Loucy (cell line): ENCODE data around the gene OR2AG1.

Source experiments
- H2AFZ ChIP-seq: fragments of 200-600 bp; sonication (generic); 2 replicates; pipeline ENCODE4 v1.6.0; 2016; ENCODE audit warnings: antibody characterized with exemption, mild to moderate bottlenecking, low read length, moderate library complexity
- H3F3A ChIP-seq: fragments of 200-600 bp; 2 replicates; pipeline ENCODE4 v1.6.0; 2016; ENCODE audit warnings: antibody characterized with exemption, low read depth, mild to moderate bottlenecking
- H3K27me3 ChIP-seq: fragments of 200-600 bp; sonication (generic); 2 replicates; pipeline ENCODE4 v1.6.1; 2014; ENCODE audit warnings: low read length, mild to moderate bottlenecking; ENCODE audit not compliant: insufficient read depth, poor library complexity, severe bottlenecking
- H3K36me3 ChIP-seq: fragments of 200-600 bp; sonication (generic); 2 replicates; pipeline ENCODE4 v1.6.1; 2016; ENCODE audit warnings: low read length; ENCODE audit not compliant: insufficient read depth
- H3K4me1 ChIP-seq: fragments of 200-600 bp; sonication (generic); 2 replicates; pipeline ENCODE4 v1.5.1; 2014; ENCODE audit warnings: low read length, mild to moderate bottlenecking; ENCODE audit not compliant: insufficient read depth, poor library complexity, severe bottlenecking
- H3K4me2 ChIP-seq: fragments of 200-600 bp; sonication (generic); 2 replicates; pipeline ENCODE4 v1.6.0; 2014; ENCODE audit warnings: antibody characterized with exemption, low read length, low read depth, mild to moderate bottlenecking; ENCODE audit not compliant: poor library complexity, severe bottlenecking
- H3K4me3 ChIP-seq: fragments of 200-600 bp; sonication (generic); 2 replicates; pipeline ENCODE4 v1.5.1; 2014; ENCODE audit warnings: low read length, mild to moderate bottlenecking, mixed read lengths; ENCODE audit not compliant: poor library complexity, severe bottlenecking
- H3K79me2 ChIP-seq: fragments of 200-600 bp; sonication (generic); 2 replicates; pipeline ENCODE4 v1.6.1; 2014; ENCODE audit warnings: low read length; ENCODE audit not compliant: insufficient read depth
- H3K9ac ChIP-seq: fragments of 200-600 bp; sonication (generic); 2 replicates; pipeline ENCODE4 v1.6.0; 2014; ENCODE audit warnings: mild to moderate bottlenecking, low read depth, low read length, moderate library complexity; ENCODE audit not compliant: poor library complexity, severe bottlenecking
- H3K9me2 ChIP-seq: fragments of 200-600 bp; sonication (generic); replicated peaks from 2 replicates; pipeline ENCODE4 v1.6.1; 2016; ENCODE audit warnings: low read depth, low read length, mixed read lengths
- H3K9me3 ChIP-seq: fragments of 200-600 bp; sonication (generic); 2 replicates; pipeline ENCODE4 v1.6.1; 2014; ENCODE audit warnings: mild to moderate bottlenecking, antibody characterized with exemption, low read length, low read depth; ENCODE audit not compliant: insufficient read depth
- H4K20me1 ChIP-seq: fragments of 200-600 bp; sonication (generic); 2 replicates; pipeline ENCODE4 v1.6.0; 2014; ENCODE audit warnings: antibody characterized with exemption, low read length, mild to moderate bottlenecking; ENCODE audit not compliant: insufficient read depth, poor library complexity, severe bottlenecking
- EZH2phosphoT487 ChIP-seq: fragments of 200-600 bp; IDR thresholded peaks from 2 replicates; pipeline ENCODE4 v1.6.1; 2018; ENCODE audit warnings: antibody characterized with exemption, mild to moderate bottlenecking, moderate library complexity, borderline replicate concordance
- TF ChIP-seq, protein P1 (sequence below): fragments of 200-600 bp; sonication (generic); conservative IDR thresholded peaks from 2 replicates; pipeline ENCODE4 v1.5.1; 2014; ENCODE audit warnings: mild to moderate bottlenecking, antibody characterized with exemption, low read length

OR2AG1 gene

DNA sequence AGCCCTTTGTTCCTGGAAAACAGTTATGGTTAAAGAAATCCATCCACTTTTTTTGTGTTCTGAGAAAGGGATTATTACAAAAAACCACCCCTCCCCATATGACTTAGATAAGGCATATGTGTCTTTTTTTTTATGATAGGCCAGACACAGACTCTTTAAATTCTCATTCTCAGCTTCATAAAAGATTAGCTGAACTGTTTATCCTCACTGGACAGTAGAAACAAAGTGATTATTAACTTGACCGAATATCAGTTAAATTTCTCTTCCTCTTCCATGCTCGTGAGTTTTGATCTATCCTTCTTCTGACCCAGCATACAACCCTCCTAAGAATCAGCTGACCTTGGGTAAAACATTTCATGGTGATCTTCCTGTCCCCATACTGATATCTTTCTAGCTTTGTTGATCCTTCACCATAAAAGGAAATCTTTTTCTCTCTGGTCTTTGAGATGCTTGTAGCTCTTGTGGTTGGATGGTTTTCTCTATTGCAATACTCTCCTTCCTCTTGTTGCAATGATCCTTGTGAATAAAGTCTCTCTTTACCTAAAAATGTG is 37.3 kb upstream of the OR2AG1 start:
- H4K20me1 ChIP-seq: no peaks in the 10 kb centered on the region
- peaks cover 12% of the 10 kb centered on the region; the same call in 1 of the 2 replicates for H3F3A ChIP-seq
- peak overlapping the region; percentile 76 for H3K4me3 ChIP-seq
- peaks cover 63% of the 10 kb centered on the region for H3K4me1 ChIP-seq
- TF ChIP-seq, protein P1, sequence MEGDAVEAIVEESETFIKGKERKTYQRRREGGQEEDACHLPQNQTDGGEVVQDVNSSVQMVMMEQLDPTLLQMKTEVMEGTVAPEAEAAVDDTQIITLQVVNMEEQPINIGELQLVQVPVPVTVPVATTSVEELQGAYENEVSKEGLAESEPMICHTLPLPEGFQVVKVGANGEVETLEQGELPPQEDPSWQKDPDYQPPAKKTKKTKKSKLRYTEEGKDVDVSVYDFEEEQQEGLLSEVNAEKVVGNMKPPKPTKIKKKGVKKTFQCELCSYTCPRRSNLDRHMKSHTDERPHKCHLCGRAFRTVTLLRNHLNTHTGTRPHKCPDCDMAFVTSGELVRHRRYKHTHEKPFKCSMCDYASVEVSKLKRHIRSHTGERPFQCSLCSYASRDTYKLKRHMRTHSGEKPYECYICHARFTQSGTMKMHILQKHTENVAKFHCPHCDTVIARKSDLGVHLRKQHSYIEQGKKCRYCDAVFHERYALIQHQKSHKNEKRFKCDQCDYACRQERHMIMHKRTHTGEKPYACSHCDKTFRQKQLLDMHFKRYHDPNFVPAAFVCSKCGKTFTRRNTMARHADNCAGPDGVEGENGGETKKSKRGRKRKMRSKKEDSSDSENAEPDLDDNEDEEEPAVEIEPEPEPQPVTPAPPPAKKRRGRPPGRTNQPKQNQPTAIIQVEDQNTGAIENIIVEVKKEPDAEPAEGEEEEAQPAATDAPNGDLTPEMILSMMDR: no peak
- TF ChIP-seq EZH2phosphoT487: no peak
- H3K4me2 ChIP-seq: peak overlapping the region; percentile 95
- peaks cover 37% of the 10 kb centered on the region for H3K79me2 ChIP-seq
- H3K9ac ChIP-seq: peak overlapping the region; percentile 78
- H2AFZ ChIP-seq: peak overlapping the region; percentile 1; the same call in 1 of the 2 replicates
- no peaks in the 10 kb centered on the region for H3K36me3 ChIP-seq
- H3K9me2 ChIP-seq: no peaks in the 10 kb centered on the region
- no peaks in the 10 kb centered on the region for H3K27me3 ChIP-seq
- no peaks in the 10 kb centered on the region for H3K9me3 ChIP-seq

DNA sequence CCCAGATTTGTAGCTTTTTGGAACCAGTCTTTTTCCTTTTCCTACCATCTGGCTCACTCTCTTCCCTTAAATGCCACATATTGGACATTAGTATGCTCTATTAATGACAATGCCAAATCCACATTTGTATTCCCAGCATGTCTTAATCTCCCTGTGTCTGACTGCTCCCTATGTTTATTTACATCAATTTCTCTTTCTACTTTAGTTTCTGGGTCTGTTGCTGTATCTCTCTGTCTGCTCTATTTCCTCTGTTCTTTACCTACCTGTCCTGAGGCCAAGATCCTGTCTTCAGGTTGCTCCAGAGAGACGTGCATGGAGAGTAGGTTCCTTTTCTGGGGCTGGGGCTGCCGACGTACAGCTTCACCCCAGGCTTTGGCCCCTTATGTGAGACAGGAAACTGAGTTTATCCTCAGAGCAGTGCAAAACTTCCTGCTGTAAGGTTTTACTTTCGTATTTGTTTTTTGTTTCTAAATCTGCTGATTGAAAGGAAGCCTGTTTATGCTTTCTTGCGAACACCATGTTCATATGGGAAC is 36.7 kb upstream of the OR2AG1 start:
- H3K4me3 ChIP-seq: peak overlapping the region; percentile 76
- peaks cover 33% of the 10 kb centered on the region for H3K79me2 ChIP-seq
- no peaks in the 10 kb centered on the region for H3K36me3 ChIP-seq
- no peaks in the 10 kb centered on the region for H3K27me3 ChIP-seq
- H3K4me1 ChIP-seq: peaks cover 63% of the 10 kb centered on the region
- H2AFZ ChIP-seq: peak overlapping the region; percentile 82
- no peaks in the 10 kb centered on the region for H3K9me2 ChIP-seq
- TF ChIP-seq, protein P1: no peak
- TF ChIP-seq EZH2phosphoT487: no peak
- H3K9me3 ChIP-seq: no peaks in the 10 kb centered on the region
- peak overlapping the region; percentile 95 for H3K4me2 ChIP-seq
- H3F3A ChIP-seq: peaks cover 12% of the 10 kb centered on the region; the same call in 1 of the 2 replicates
- peak overlapping the region; percentile 78 for H3K9ac ChIP-seq
- H4K20me1 ChIP-seq: no peaks in the 10 kb centered on the region

DNA sequence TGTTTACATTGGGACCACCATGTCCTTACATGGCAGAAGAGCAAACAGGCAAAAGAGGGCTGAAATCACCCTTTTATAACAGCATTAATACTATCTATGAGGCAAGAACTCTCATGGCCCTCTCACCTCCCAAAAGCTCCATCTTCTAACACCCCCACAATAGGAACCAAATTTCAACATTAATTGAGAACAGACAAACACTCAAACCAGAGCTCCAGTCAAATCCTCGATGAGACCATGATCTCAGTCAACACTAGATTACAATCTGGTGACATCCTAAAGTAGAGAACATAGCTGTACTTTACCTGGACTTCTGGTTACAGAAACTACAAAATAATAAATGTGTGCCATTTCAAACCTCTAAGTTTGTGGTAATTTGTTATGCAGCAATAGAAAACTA is 36.2 kb upstream of the OR2AG1 start:
- Histone ChIP-seq H3K36me3 (no peaks in the 10 kb centered on the region), H2AFZ (peak overlapping the region; percentile 82), H3K4me1 (peaks cover 62% of the 10 kb centered on the region), H3K9me3 (no peaks in the 10 kb centered on the region), H3K4me3 (peak overlapping the region; percentile 76), H3K9me2 (no peaks in the 10 kb centered on the region), H3K27me3 (no peaks in the 10 kb centered on the region), H3K79me2 (peaks cover 32% of the 10 kb centered on the region), H4K20me1 (no peaks in the 10 kb centered on the region), H3K4me2 (peak overlapping the region; percentile 95), H3K9ac (peak overlapping the region; percentile 78), H3F3A (peaks cover 12% of the 10 kb centered on the region; the same call in 1 of the 2 replicates)
- TF ChIP-seq, protein P1: no peak
- no peak for TF ChIP-seq EZH2phosphoT487
